H1 (cell line): Measurements from ENCODE around the gene EVI2A. TPM values are rescaled to one million over a fixed set of nuclear protein-coding genes. Genes with fewer than 3 reads are reported as not detected.

Experiments
- CTCF ChIA-PET: fragments of 300-600 bp; sonication (Branson Sonifier 250); formaldehyde crosslinking; loops from one replicate; lab custom pipeline; 2021; ENCODE audit not compliant: partially characterized antibody; lab: Charles Lee
- POLR2A ChIA-PET: fragments of 300-600 bp; sonication (Branson Sonifier 250); formaldehyde crosslinking; loops from one replicate; lab custom pipeline; 2021; ENCODE audit warnings: inconsistent platforms; ENCODE audit not compliant: partially characterized antibody; lab: Charles Lee
- DNase-seq, 2 experiments: peaks; one replicate each; pipeline versions ENCODE4 v3.0.0 to v3.0.0-alpha.2; 2010 to 2022; ENCODE audit warnings: low spot score in 2 of 2, low read depth in 1 of 2, mixed read lengths in 1 of 2
- FAIRE-seq: peaks from 2 replicates; lab custom pipeline; 2011; peaks lifted over from hg19 to GRCh38; lab: Jason Lieb, UNC
- H2AFZ ChIP-seq: 2 replicates; pipeline ENCODE4 v1.8.1; 2012; ENCODE audit warnings: low read length, inconsistent platforms
- H2AK5ac ChIP-seq: 2 replicates; pipeline ENCODE4 v1.6.1; 2013; ENCODE audit warnings: low read depth, low read length
- H2BK120ac ChIP-seq: replicated peaks from 2 replicates; pipeline ENCODE3; 2013; ENCODE audit warnings: low read depth, low read length, inconsistent platforms
- H2BK12ac ChIP-seq: 2 replicates; pipeline ENCODE4 v1.6.1; 2013; ENCODE audit warnings: low read depth, low read length
- H2BK15ac ChIP-seq: 2 replicates; pipeline ENCODE4 v1.6.1; 2013; ENCODE audit warnings: low read length
- H2BK20ac ChIP-seq: 2 replicates; pipeline ENCODE4 v1.6.1; 2013; ENCODE audit warnings: low read length
- H2BK5ac ChIP-seq: 2 replicates; pipeline ENCODE4 v1.6.1; 2013; ENCODE audit warnings: low read depth, low read length
- H3K14ac ChIP-seq: 2 replicates; pipeline ENCODE4 v1.6.1; 2013; ENCODE audit warnings: inconsistent platforms; ENCODE audit not compliant: insufficient read length
- H3K18ac ChIP-seq: 2 replicates; pipeline ENCODE4 v1.6.1; 2013; ENCODE audit warnings: low read length; ENCODE audit errors: extremely low read depth
- H3K23ac ChIP-seq: 2 replicates; pipeline ENCODE4 v1.6.1; 2013; ENCODE audit warnings: inconsistent platforms; ENCODE audit not compliant: insufficient read length
- H3K23me2 ChIP-seq: 2 replicates; pipeline ENCODE4 v1.6.1; 2013; ENCODE audit warnings: low read depth, low read length
- H3K27ac ChIP-seq: 2 replicates; pipeline ENCODE4 v1.6.1; 2011; ENCODE audit warnings: low read depth, low read length, inconsistent platforms
- H3K27me3 ChIP-seq, 4 experiments: replicated peaks in 1 of 4; 1 replicate in 1 of 4; 2 replicates in 3 of 4; pipeline versions ENCODE4 v1.6.1 to v1.8.1; 2011 to 2013; ENCODE audit warnings: low read length in 3 of 4, mild to moderate bottlenecking in 3 of 4, inconsistent platforms in 2 of 4, mixed read lengths in 2 of 4, moderate library complexity in 1 of 4; ENCODE audit not compliant: control insufficient read depth in 3 of 4, insufficient read depth in 3 of 4; ENCODE audit errors: extremely low read depth in 1 of 4
- H3K36me3 ChIP-seq, 4 experiments: 2 replicates each; pipeline versions ENCODE4 v1.6.1 to v1.8.1; 2011 to 2013; ENCODE audit warnings: mild to moderate bottlenecking in 4 of 4, low read length in 3 of 4, moderate library complexity in 2 of 4, control low read depth in 1 of 4, inconsistent platforms in 1 of 4; ENCODE audit not compliant: insufficient read depth in 4 of 4, control insufficient read depth in 2 of 4
- H3K4ac ChIP-seq: replicated peaks from 2 replicates; pipeline ENCODE3; 2013; ENCODE audit warnings: low read length, low read depth, mixed read lengths, inconsistent platforms; ENCODE audit not compliant: insufficient read length
- H3K4me1 ChIP-seq, 4 experiments: replicated peaks in 1 of 4; 1 replicate in 1 of 4; 2 replicates in 3 of 4; pipeline versions ENCODE4 v1.6.1 to v1.8.1; 2011 to 2013; ENCODE audit warnings: low read length in 3 of 4, inconsistent platforms in 2 of 4, mixed read lengths in 1 of 4; ENCODE audit not compliant: insufficient read depth in 4 of 4, control insufficient read depth in 3 of 4
- H3K4me2 ChIP-seq, 2 experiments: 2 replicates each; pipeline versions ENCODE4 v1.6.1 to v1.8.1; 2011 to 2013; ENCODE audit warnings: low read depth in 2 of 2, low read length in 2 of 2, control low read depth in 1 of 2, inconsistent platforms in 1 of 2, mild to moderate bottlenecking in 1 of 2; ENCODE audit not compliant: insufficient read depth in 1 of 2
- H3K4me3 ChIP-seq, 4 experiments: fragments of 200-600, 300-600 bp in 1 of 4; sonication (generic), shearing (Covaris generic), sonication (Bioruptor Twin) in 1 of 4; 2 replicates each; pipeline versions ENCODE4 v1.5.1 to v1.8.1; 2011 to 2016; ENCODE audit warnings: low read length in 4 of 4, low read depth in 3 of 4, control low read depth in 2 of 4, inconsistent platforms in 2 of 4, mild to moderate bottlenecking in 2 of 4, mixed read lengths in 1 of 4, moderate library complexity in 1 of 4; ENCODE audit not compliant: insufficient read depth in 2 of 4; ENCODE audit errors: extremely low read depth in 1 of 4
- H3K56ac ChIP-seq: replicated peaks from 2 replicates; pipeline ENCODE3; 2013; ENCODE audit warnings: low read depth, mild to moderate bottlenecking, mixed read lengths, low read length, inconsistent platforms; ENCODE audit not compliant: insufficient read length
- H3K79me1 ChIP-seq: 2 replicates; pipeline ENCODE4 v1.6.1; 2013; ENCODE audit warnings: low read depth, low read length, control low read depth
- H3K79me2 ChIP-seq, 2 experiments: 2 replicates each; pipeline versions ENCODE4 v1.6.1 to v1.8.1; 2012 to 2013; ENCODE audit warnings: low read length in 2 of 2, mild to moderate bottlenecking in 2 of 2, inconsistent platforms in 1 of 2; ENCODE audit not compliant: insufficient read depth in 2 of 2, control insufficient read depth in 1 of 2
- H3K9ac ChIP-seq, 4 experiments: replicated peaks in 1 of 4; 1 replicate in 1 of 4; 2 replicates in 3 of 4; pipeline versions ENCODE4 v1.6.1 to v1.8.1; 2011 to 2013; ENCODE audit warnings: low read depth in 3 of 4, low read length in 3 of 4, control low read depth in 2 of 4, mild to moderate bottlenecking in 2 of 4, moderate library complexity in 2 of 4, inconsistent platforms in 1 of 4; ENCODE audit errors: extremely low read depth in 1 of 4
- H3K9me3 ChIP-seq, 2 experiments: 2 replicates each; pipeline versions ENCODE4 v1.6.1 to v1.8.1; 2012 to 2013; ENCODE audit warnings: mild to moderate bottlenecking in 2 of 2, moderate library complexity in 2 of 2, control low read depth in 1 of 2, inconsistent platforms in 1 of 2, low read depth in 1 of 2, low read length in 1 of 2, mixed read lengths in 1 of 2; ENCODE audit not compliant: insufficient read depth in 2 of 2
- H4K20me1 ChIP-seq, 2 experiments: replicated peaks in 1 of 2; 2 replicates each; pipeline versions ENCODE3 to v1.8.1; 2011 to 2013; ENCODE audit warnings: inconsistent platforms in 2 of 2, low read length in 2 of 2, mild to moderate bottlenecking in 1 of 2; ENCODE audit not compliant: insufficient read depth in 2 of 2, control insufficient read depth in 1 of 2
- H4K5ac ChIP-seq: 2 replicates; pipeline ENCODE4 v1.6.1; 2013; ENCODE audit warnings: low read length, low read depth, mixed read lengths, inconsistent platforms; ENCODE audit not compliant: insufficient read length
- H4K8ac ChIP-seq: 2 replicates; pipeline ENCODE4 v1.8.0; 2013; ENCODE audit warnings: mild to moderate bottlenecking, moderate library complexity, low read length, inconsistent platforms; ENCODE audit not compliant: insufficient read depth; ENCODE audit errors: extremely low read depth
- H4K91ac ChIP-seq: replicated peaks from 2 replicates; pipeline ENCODE3; 2013; ENCODE audit warnings: low read length, mixed read lengths, inconsistent platforms; ENCODE audit not compliant: insufficient read length
- NANOG ChIP-seq: IDR thresholded peaks from 2 replicates; pipeline ENCODE4 v1.6.1; 2011; ENCODE audit warnings: low read length, low read depth, mild to moderate bottlenecking, inconsistent platforms; ENCODE audit not compliant: insufficient read depth, poor library complexity, severe bottlenecking
- RXRA ChIP-seq: IDR thresholded peaks from 2 replicates; pipeline ENCODE4 v1.6.1; 2011; ENCODE audit warnings: low read depth, mild to moderate bottlenecking, low read length, moderate library complexity; ENCODE audit not compliant: insufficient read depth
- WGBS, 2 experiments: shearing (Covaris generic) in 1 of 2; methylation state at CpG; one replicate each; pipeline versions ENCODE4 v1.1.6 to v1.1.7; 2013 to 2015; ENCODE audit warnings: low lambda C conversion rate in 2 of 2, mixed read lengths in 2 of 2, inconsistent platforms in 1 of 2, low coverage in 1 of 2, missing lambda C conversion rate in 1 of 2; ENCODE audit not compliant: insufficient replicate concordance in 2 of 2, insufficient coverage in 1 of 2, insufficient read length in 1 of 2; ENCODE audit errors: extremely low coverage in 1 of 2, missing lambda C conversion rate in 1 of 2; 5-methylcytosine and 5-hydroxymethylcytosine counted together
- polyA plus RNA-seq, 7 experiments: library from polyadenylated mRNA; depleted of rRNA in 3 of 7; stranded (reverse) in 5 of 7; unstranded in 2 of 7; fragments of >200 nt in 5 of 7; fragments of 200-250 nt in 2 of 7; gene quantifications; 1 replicate in 5 of 7; 2 replicates in 1 of 7; 4 replicates in 1 of 7; pipeline versions ENCODE4 v1.2.1 to v1.2.3, GENCODE V29; 2011 to 2013; ENCODE audit warnings: missing spikeins in 2 of 7, mixed read lengths in 2 of 7
- total RNA-seq: library from RNA; stranded (reverse); fragmentation: NEBNext Ultra II Directional; extraction: Animal tissue kit (Norgen Biotek cat#: 25700); gene quantifications from 2 replicates; pipeline ENCODE4 v1.2.1, GENCODE V29; 2021

Gene EVI2A
- total and polyA plus RNA-seq, 2 of the 8 experiments (the other 6 are each of a cell fraction or from before 2014, with no cell fraction given) = not detected

DNA sequence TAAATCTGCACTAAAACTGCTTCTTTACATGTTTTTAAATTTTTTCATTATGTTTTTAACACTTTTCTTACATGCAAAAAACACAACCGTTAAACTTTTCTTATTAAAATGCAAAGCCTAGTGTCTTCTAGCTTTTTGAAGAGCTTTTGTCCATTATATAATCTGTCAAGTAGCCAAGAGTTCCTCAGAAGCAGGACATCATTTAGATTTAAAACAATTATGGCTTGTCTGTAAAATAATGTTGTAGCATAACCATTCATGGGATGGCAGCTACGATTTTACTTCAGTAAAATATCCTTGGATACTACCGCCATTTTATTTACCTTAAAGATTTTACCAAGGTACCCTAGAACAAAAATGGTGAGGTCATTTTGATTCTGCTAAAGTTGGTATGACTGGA, 27.2 kb downstream of the EVI2A start:
- TF ChIP-seq NANOG (no peak), RXRA (no peak)
- TF ChIP-seq, all 59 proteins: peak for 0
- WGBS, 2 experiments = 96% methylated on average over 3 of the region's 3 CpGs; no CpG with 5 or more reads in 1 of the 2 experiments
- Histone ChIP-seq H3K23me2 (no peaks in the 10 kb centered on the region), H3K23ac (no peak overlapping the region), H2BK15ac (no peak overlapping the region), H2AK5ac (no peak overlapping the region), H3K79me2 (no peaks in the 10 kb centered on the region), H3K9ac (no peak overlapping the region), H4K5ac (no peak overlapping the region), H3K56ac (no peak overlapping the region), H2BK120ac (no peak overlapping the region), H3K14ac (no peak overlapping the region), H4K8ac (no peak overlapping the region), H2BK12ac (no peak overlapping the region), H3K36me3 (no peaks in the 10 kb centered on the region), H3K4me2 (no peak overlapping the region), H2AFZ (no peak overlapping the region), H3K27me3 (no peaks in the 10 kb centered on the region), H3K18ac (no peak overlapping the region), H3K9me3 (peaks cover 0 to 5% of the 10 kb centered on the region in 2 experiments; a peak in 1 of 4 replicates), H3K4ac (no peak overlapping the region), H3K79me1 (no peaks in the 10 kb centered on the region), H4K91ac (no peak overlapping the region), H2BK20ac (no peak overlapping the region), H3K4me1 (peaks cover 0 to 3% (median 0%) of the 10 kb centered on the region in 4 experiments; a peak in 1 of 7 replicates), H2BK5ac (no peak overlapping the region), H4K20me1 (no peaks in the 10 kb centered on the region), H3K4me3 (no peak overlapping the region), H3K27ac (no peak overlapping the region)
- FAIRE-seq (no peak), DNase-seq (no peak)
- ChIA-PET POLR2A (no interaction called here), CTCF (interaction anchor here (1.7 kb wide), 1 partner anchor 233 kb away, joined by 4 read pairs; no protein-coding TSS in a partner anchor)
